Measurements from ENCODE around the gene FAM193B.

FAM193B gene

GRCh38 chr5:177524539-177524900, 29.8 kb downstream of the FAM193B start:
- Histone ChIP-seq H3K27ac (ENCODE audit: low read depth, low read length) (no peak overlapping the region), H3K79me2 (ENCODE audit: insufficient read depth, low read length) (no peaks in the 10 kb centered on the region), H3K36me3 (ENCODE audit: low read length) (no peaks in the 10 kb centered on the region), H3K9ac (ENCODE audit: low read length) (no peak overlapping the region), H3K27me3 (ENCODE audit: low read length) (no peaks in the 10 kb centered on the region), H3K4me3 (ENCODE audit: insufficient read depth, low read length, poor library complexity, severe bottlenecking) (no peak overlapping the region), H3F3A (ENCODE audit: insufficient read depth) (no peaks in the 10 kb centered on the region), H4K20me1 (ENCODE audit: low read depth, low read length) (no peaks in the 10 kb centered on the region), H2AFZ (ENCODE audit: low read depth, low read length, severe bottlenecking) (no peak overlapping the region), H3K9me2 (replicated peaks; ENCODE audit: insufficient read depth, low read length) (no peaks in the 10 kb centered on the region), H3K9me3 (ENCODE audit: insufficient read depth, low read length) (no peaks in the 10 kb centered on the region), H3K4me2 (ENCODE audit: low read depth, low read length, poor library complexity, severe bottlenecking) (no peak overlapping the region)
- TF ChIP-seq CTCF (IDR thresholded peaks at IDR 0.05; ENCODE audit: insufficient read depth, low read length, poor library complexity, severe bottlenecking) (no peak), EZH2phosphoT487 (conservative IDR thresholded peaks at IDR 0.05; ENCODE audit: low read length) (no peak)

GRCh38 chr5:177523711-177524538, 30.4 kb downstream of the FAM193B start:
- Histone ChIP-seq H3K9ac (ENCODE audit: low read length) (no peak overlapping the region), H3K9me3 (ENCODE audit: insufficient read depth, low read length) (no peaks in the 10 kb centered on the region), H3K27me3 (ENCODE audit: low read length) (no peaks in the 10 kb centered on the region), H4K20me1 (ENCODE audit: low read depth, low read length) (no peaks in the 10 kb centered on the region), H2AFZ (ENCODE audit: low read depth, low read length, severe bottlenecking) (no peak overlapping the region), H3K4me3 (ENCODE audit: insufficient read depth, low read length, poor library complexity, severe bottlenecking) (no peak overlapping the region), H3K79me2 (ENCODE audit: insufficient read depth, low read length) (no peaks in the 10 kb centered on the region; the same call in 1 of the 2 replicates), H3K4me2 (ENCODE audit: low read depth, low read length, poor library complexity, severe bottlenecking) (no peak overlapping the region), H3K9me2 (replicated peaks; ENCODE audit: insufficient read depth, low read length) (no peaks in the 10 kb centered on the region), H3K36me3 (ENCODE audit: low read length) (no peaks in the 10 kb centered on the region), H3F3A (ENCODE audit: insufficient read depth) (no peaks in the 10 kb centered on the region), H3K27ac (ENCODE audit: low read depth, low read length) (no peak overlapping the region)
- TF ChIP-seq EZH2phosphoT487 (conservative IDR thresholded peaks at IDR 0.05; ENCODE audit: low read length) (no peak), CTCF (IDR thresholded peaks at IDR 0.05; ENCODE audit: insufficient read depth, low read length, poor library complexity, severe bottlenecking) (no peak)

- Histone ChIP-seq H3K27ac (ENCODE audit: low read depth, low read length) (no peak overlapping the region), H3K27me3 (ENCODE audit: low read length) (no peaks in the 10 kb centered on the region), H3F3A (ENCODE audit: insufficient read depth) (no peaks in the 10 kb centered on the region), H2AFZ (ENCODE audit: low read depth, low read length, severe bottlenecking) (no peak overlapping the region), H3K9me2 (replicated peaks; ENCODE audit: insufficient read depth, low read length) (no peaks in the 10 kb centered on the region), H3K9ac (ENCODE audit: low read length) (no peak overlapping the region), H3K79me2 (ENCODE audit: insufficient read depth, low read length) (peaks cover 7% of the 10 kb centered on the region), H3K4me3 (ENCODE audit: insufficient read depth, low read length, poor library complexity, severe bottlenecking) (no peak overlapping the region), H4K20me1 (ENCODE audit: low read depth, low read length) (no peaks in the 10 kb centered on the region), H3K4me2 (ENCODE audit: low read depth, low read length, poor library complexity, severe bottlenecking) (no peak overlapping the region), H3K36me3 (ENCODE audit: low read length) (no peaks in the 10 kb centered on the region), H3K9me3 (ENCODE audit: insufficient read depth, low read length) (no peaks in the 10 kb centered on the region)
- TF ChIP-seq CTCF (IDR thresholded peaks at IDR 0.05; ENCODE audit: insufficient read depth, low read length, poor library complexity, severe bottlenecking) (no peak), EZH2phosphoT487 (conservative IDR thresholded peaks at IDR 0.05; ENCODE audit: low read length) (no peak)
Observed at GRCh38 chr5:177520916-177521513, 33.3 kb downstream of the FAM193B start.
